ENCODE results near the gene DOK6.

The DOK6 gene

GRCh38 chr18:69539404-69539803, 138.7 kb downstream of the DOK6 start:
- no peak for DNase-seq (ENCODE audit: low read depth in 2 of 2)

GRCh38 chr18:69556228-69556627, 155.5 kb downstream of the DOK6 start:
- DNase-seq (ENCODE audit: low read depth in 2 of 2) = no peak

GRCh38 chr18:69557282-69557681, 156.6 kb downstream of the DOK6 start:
- no peak for DNase-seq (ENCODE audit: low read depth in 2 of 2)

GRCh38 chr18:69558052-69558451, 157.4 kb downstream of the DOK6 start:
- DNase-seq (ENCODE audit: low read depth in 2 of 2) = no peak

GRCh38 chr18:69559604-69560003, 158.9 kb downstream of the DOK6 start:
- no peak for DNase-seq (ENCODE audit: low read depth in 2 of 2)

- no peak for DNase-seq (ENCODE audit: low read depth in 2 of 2)
Measured at GRCh38 chr18:69564602-69565001, 163.9 kb downstream of the DOK6 start.

GRCh38 chr18:69567813-69568488, 167.3 kb downstream of the DOK6 start:
- no peak for DNase-seq (ENCODE audit: low read depth in 2 of 2)

GRCh38 chr18:69569133-69569532, 168.4 kb downstream of the DOK6 start:
- DNase-seq (ENCODE audit: low read depth in 2 of 2) = no peak

- DNase-seq (ENCODE audit: low read depth in 2 of 2) = no peak
Measured at GRCh38 chr18:69574401-69574800, 173.7 kb downstream of the DOK6 start.

GRCh38 chr18:69580107-69580506, 179.4 kb downstream of the DOK6 start:
- DNase-seq (ENCODE audit: low read depth in 2 of 2) = no peak

GRCh38 chr18:69584429-69584828, 183.7 kb downstream of the DOK6 start:
- no peak for DNase-seq (ENCODE audit: low read depth in 2 of 2)

- no peak for DNase-seq (ENCODE audit: low read depth in 2 of 2)
Measured at GRCh38 chr18:69585696-69586095, 185.0 kb downstream of the DOK6 start.

- no peak for DNase-seq (ENCODE audit: low read depth in 2 of 2)
Measured at GRCh38 chr18:69586537-69586936, 185.8 kb downstream of the DOK6 start.

GRCh38 chr18:69588301-69588700, 187.6 kb downstream of the DOK6 start:
- DNase-seq (ENCODE audit: low read depth in 2 of 2) = no peak

GRCh38 chr18:69590150-69590549, 189.5 kb downstream of the DOK6 start:
- no peak for DNase-seq (ENCODE audit: low read depth in 2 of 2)

GRCh38 chr18:69596345-69596744, 195.7 kb downstream of the DOK6 start:
- DNase-seq (ENCODE audit: low read depth in 2 of 2) = no peak

GRCh38 chr18:69597561-69597960, 196.9 kb downstream of the DOK6 start:
- DNase-seq (ENCODE audit: low read depth in 2 of 2) = no peak

GRCh38 chr18:69599377-69599776, 198.7 kb downstream of the DOK6 start:
- no peak for DNase-seq (ENCODE audit: low read depth in 2 of 2)

GRCh38 chr18:69612242-69612641, 211.6 kb downstream of the DOK6 start:
- no peak for DNase-seq (ENCODE audit: low read depth in 2 of 2)

GRCh38 chr18:69616114-69616513, 215.4 kb downstream of the DOK6 start:
- no peak for DNase-seq (ENCODE audit: low read depth in 2 of 2)

- DNase-seq (ENCODE audit: low read depth in 2 of 2) = no peak
Measured at GRCh38 chr18:69617408-69617807, 216.7 kb downstream of the DOK6 start.

- DNase-seq (ENCODE audit: low read depth in 2 of 2) = no peak
Measured at GRCh38 chr18:69617888-69618287, 217.2 kb downstream of the DOK6 start.

GRCh38 chr18:69622184-69622583, 221.5 kb downstream of the DOK6 start:
- DNase-seq (ENCODE audit: low read depth in 2 of 2) = no peak

GRCh38 chr18:69622961-69623360, 222.3 kb downstream of the DOK6 start:
- no peak for DNase-seq (ENCODE audit: low read depth in 2 of 2)

Data from stimulated activated CD8-positive, alpha-beta memory T cell treated with anti-CD3 and anti-CD28 coated beads, Interleukin-7, amount 100 ng/mL, for 4 hours (primary cell).